Neutrophil (primary cell): ENCODE measurements around the gene ALPK3.

Source experiments
- H3K27ac ChIP-seq: fragments of 200-600 bp; sonication (generic); 2 replicates; pipeline ENCODE4 v1.5.1; 2016; ENCODE audit warnings: mild to moderate bottlenecking, moderate library complexity
- H3K27me3 ChIP-seq: fragments of 200-600 bp; sonication (generic); 2 replicates; pipeline ENCODE4 v1.6.0; 2016; ENCODE audit warnings: mild to moderate bottlenecking
- H3K36me3 ChIP-seq: fragments of 200-600 bp; sonication (generic); 2 replicates; pipeline ENCODE4 v1.5.1; 2017
- H3K4me1 ChIP-seq, 2 experiments: fragments of 200-600 bp in 1 of 2; sonication (generic) in 1 of 2; 1 replicate in 1 of 2; 2 replicates in 1 of 2; pipeline versions ENCODE4 v1.5.1 to v1.6.1; 2013 to 2016; ENCODE audit warnings: low read depth in 1 of 2, low read length in 1 of 2, mild to moderate bottlenecking in 1 of 2, moderate library complexity in 1 of 2; ENCODE audit not compliant: control insufficient read depth in 1 of 2, insufficient read depth in 1 of 2
- H3K4me3 ChIP-seq, 2 experiments: fragments of 200-600 bp in 1 of 2; sonication (generic) in 1 of 2; 1 replicate in 1 of 2; 2 replicates in 1 of 2; pipeline ENCODE4 v1.5.1; 2013 to 2016; ENCODE audit warnings: low read depth in 1 of 2, low read length in 1 of 2, mild to moderate bottlenecking in 1 of 2, moderate library complexity in 1 of 2
- H3K9me3 ChIP-seq: fragments of 200-600 bp; sonication (generic); 2 replicates; pipeline ENCODE4 v1.5.1; 2016
- CTCF ChIP-seq: fragments of 200-600 bp; sonication (generic); IDR thresholded peaks from 2 replicates; pipeline ENCODE4 v1.5.1; 2016; ENCODE audit warnings: antibody characterized with exemption

ALPK3 gene

GRCh38 chr15:84862214-84862975 lies 45.2 kb downstream of the ALPK3 start:
- Histone ChIP-seq H3K9me3 (no peaks in the 10 kb centered on the region), H3K27ac (no peak overlapping the region), H3K4me3 (no peak overlapping the region), H3K27me3 (no peaks in the 10 kb centered on the region), H3K36me3 (no peaks in the 10 kb centered on the region), H3K4me1 (no peaks in the 10 kb centered on the region)
- no peak for TF ChIP-seq CTCF

GRCh38 chr15:84863565-84864443 lies 46.6 kb downstream of the ALPK3 start:
- no peak overlapping the region for H3K27ac ChIP-seq
- H3K9me3 ChIP-seq = no peaks in the 10 kb centered on the region
- H3K36me3 ChIP-seq = no peaks in the 10 kb centered on the region
- peaks cover 7 to 11% of the 10 kb centered on the region in 2 experiments for H3K4me1 ChIP-seq
- no peak for TF ChIP-seq CTCF
- H3K4me3 ChIP-seq = no peak overlapping the region
- no peaks in the 10 kb centered on the region for H3K27me3 ChIP-seq

GRCh38 chr15:84864444-84864795 lies 47.3 kb downstream of the ALPK3 start:
- no peaks in the 10 kb centered on the region for H3K27me3 ChIP-seq
- no peaks in the 10 kb centered on the region for H3K36me3 ChIP-seq
- no peak for TF ChIP-seq CTCF

GRCh38 chr15:84865074-84865569 lies 48.0 kb downstream of the ALPK3 start:
- H3K4me3 ChIP-seq = no peak overlapping the region

More at GRCh38 chr15:84864444-84864795, 47.3 kb downstream of the ALPK3 start:
- Histone ChIP-seq H3K4me3 (no peak overlapping the region), H3K27ac (no peak overlapping the region), H3K4me1 (peaks cover 13 to 17% of the 10 kb centered on the region in 2 experiments), H3K9me3 (no peaks in the 10 kb centered on the region)

More at GRCh38 chr15:84865074-84865569, 48.0 kb downstream of the ALPK3 start:
- Histone ChIP-seq H3K27me3 (no peaks in the 10 kb centered on the region), H3K36me3 (no peaks in the 10 kb centered on the region), H3K27ac (no peak overlapping the region), H3K4me1 (peaks cover 20 to 24% of the 10 kb centered on the region in 2 experiments), H3K9me3 (no peaks in the 10 kb centered on the region)
- TF ChIP-seq CTCF = no peak
